KG1 (cell line): Measurements from ENCODE around the gene TOP3A.
"Not testable (repeated sequence)": the region's sequence is repeated elsewhere in the genome, so short reads cannot be mapped to it uniquely, and the experiment has no call there.

Experiments
- DNase-seq: peaks from one replicate; lab custom pipeline; 2025; lab: John Stamatoyannopoulos, UW

TOP3A gene, protein sequence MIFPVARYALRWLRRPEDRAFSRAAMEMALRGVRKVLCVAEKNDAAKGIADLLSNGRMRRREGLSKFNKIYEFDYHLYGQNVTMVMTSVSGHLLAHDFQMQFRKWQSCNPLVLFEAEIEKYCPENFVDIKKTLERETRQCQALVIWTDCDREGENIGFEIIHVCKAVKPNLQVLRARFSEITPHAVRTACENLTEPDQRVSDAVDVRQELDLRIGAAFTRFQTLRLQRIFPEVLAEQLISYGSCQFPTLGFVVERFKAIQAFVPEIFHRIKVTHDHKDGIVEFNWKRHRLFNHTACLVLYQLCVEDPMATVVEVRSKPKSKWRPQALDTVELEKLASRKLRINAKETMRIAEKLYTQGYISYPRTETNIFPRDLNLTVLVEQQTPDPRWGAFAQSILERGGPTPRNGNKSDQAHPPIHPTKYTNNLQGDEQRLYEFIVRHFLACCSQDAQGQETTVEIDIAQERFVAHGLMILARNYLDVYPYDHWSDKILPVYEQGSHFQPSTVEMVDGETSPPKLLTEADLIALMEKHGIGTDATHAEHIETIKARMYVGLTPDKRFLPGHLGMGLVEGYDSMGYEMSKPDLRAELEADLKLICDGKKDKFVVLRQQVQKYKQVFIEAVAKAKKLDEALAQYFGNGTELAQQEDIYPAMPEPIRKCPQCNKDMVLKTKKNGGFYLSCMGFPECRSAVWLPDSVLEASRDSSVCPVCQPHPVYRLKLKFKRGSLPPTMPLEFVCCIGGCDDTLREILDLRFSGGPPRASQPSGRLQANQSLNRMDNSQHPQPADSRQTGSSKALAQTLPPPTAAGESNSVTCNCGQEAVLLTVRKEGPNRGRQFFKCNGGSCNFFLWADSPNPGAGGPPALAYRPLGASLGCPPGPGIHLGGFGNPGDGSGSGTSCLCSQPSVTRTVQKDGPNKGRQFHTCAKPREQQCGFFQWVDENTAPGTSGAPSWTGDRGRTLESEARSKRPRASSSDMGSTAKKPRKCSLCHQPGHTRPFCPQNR

DNA sequence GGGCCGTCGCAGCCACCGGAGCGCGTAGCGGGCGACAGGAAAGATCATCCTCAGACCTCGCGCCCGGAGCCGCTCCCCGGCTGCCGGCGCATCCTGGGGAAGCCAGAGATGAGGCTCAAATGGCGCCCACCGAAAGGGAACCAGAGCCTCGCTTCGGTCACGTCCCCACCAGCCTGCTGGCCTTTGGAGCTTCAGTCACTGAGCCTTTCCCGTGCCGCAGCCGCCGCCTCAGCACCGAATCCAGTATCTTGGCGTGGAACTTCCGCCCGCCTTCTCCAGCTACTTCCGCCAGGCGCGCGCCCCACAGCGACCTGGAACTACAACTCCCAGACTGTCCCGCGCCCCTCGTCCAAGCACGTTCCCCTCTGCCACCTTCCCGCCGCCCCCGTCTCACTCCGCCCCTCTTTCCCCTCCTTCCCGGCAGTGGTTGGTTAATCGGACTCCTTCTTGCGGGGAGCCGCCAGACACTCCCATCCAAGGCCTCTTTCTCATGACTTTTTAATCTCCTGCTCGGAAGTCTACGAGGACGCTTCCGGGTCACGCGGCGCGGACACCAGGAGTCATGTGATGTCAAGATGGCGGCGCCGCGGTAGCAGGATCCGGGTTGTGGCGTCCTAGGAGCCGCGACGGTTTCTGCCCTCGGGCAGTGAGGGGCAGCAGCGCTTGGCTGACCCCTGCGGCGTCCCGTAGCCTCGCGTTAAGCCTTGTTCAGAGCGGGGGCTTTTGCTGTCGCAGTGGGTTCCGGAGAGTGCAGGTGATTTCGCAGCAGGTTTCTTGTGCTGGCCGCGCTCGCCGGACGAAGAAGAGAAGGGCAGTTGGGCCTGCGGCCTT is at the start of gene TOP3A, which contains the start of gene SMCR8:
TSS of gene TOP3A (minus strand) at position 264 of the 831 bp plus-strand sequence. CDS start at position 48, 216 bp downstream.
TSS of gene SMCR8 (plus strand) at position 563 of the 831 bp plus-strand sequence. CDS start 497 bp downstream, outside the sequence.
- peak; percentile 48 for DNase-seq

DNA sequence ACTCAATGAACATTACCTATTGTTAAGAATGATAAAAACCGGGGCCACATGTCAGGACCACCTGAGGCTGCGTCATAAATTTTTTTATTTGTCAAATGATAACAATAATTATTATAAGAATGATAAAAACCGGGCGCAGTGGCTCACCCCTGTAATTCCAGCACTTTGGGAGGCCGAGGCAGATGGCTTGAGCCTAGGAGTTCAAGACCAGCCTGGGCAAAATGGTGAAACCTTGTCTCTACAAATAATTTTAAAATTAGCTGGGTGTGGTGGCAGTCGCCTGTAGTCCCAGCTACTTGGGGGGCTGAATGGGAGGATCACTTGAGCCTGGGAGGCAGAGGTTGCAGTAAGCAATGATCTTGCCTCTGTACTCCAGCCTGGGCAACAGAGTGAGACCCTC is 49.4 kb upstream of the TOP3A start:
- no peak for DNase-seq

DNA sequence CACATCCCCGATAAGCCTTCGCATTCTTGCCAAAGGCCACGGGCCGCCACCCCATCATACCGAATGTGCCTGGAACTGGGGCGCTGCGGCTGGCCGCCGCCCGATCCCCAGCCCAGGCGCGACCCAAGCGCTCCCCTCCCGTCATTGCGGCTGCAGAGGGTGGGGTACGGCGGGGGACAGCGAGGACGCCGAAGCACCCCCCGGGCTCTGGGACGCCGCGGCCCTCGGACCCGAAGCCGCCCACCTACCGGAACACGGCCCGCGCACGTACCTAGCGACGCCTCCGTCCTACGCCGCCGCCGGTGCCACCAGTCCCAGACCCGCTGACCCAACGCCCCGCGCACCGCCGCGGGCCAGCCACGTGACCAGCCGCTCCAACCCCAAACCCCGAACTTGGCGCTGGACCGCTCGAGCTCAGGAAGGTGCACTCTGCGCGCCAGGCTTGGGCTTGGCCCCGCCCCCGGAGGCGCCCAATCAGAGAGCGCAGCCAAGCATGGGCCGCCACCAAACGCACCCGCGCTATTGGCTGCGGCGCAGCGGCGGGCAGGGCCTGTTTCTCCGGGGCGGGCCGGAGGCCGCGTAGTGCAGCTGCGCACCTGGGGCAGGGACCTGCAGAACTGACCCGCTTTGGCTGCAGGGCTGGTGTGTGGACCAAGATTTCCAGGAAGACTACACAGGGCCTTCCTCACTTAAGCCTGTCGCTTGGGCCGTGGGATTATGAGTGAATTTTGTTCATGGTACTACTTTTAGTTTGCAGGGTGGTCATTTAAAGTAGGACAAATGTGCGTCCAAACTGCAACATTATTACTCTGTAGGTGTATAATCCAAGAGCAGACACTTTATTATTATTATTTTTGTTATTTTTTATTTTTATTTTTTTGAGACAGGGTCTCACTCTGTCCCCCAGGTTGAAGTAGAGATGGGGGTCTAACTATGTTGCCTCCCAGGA is 48.6 kb upstream of the TOP3A start, which contains the start of gene SHMT1:
TSS of gene SHMT1 (minus strand) at position 450 of the 949 bp plus-strand sequence. CDS start 7,569 bp downstream, outside the sequence.
- peak; percentile 62 for DNase-seq

DNA sequence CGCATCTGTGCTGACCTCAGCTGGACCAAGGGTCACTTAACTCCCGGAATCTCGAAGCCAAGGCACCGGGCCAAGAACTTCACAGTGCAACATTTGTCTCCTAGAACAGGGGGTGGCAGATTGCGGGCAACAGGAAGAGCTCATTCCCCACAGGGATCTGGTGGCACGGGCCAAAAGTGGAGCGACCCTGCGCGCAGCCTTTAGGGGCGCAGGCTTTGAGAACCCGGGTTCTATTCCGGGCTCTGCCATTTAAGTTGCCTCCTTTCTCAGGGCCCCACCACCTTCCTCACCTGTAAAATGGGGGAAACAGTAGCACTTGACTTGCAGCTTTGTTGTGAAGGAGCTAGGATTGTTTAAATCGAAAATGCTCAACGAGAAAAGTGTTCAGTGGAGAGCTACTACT is 47.9 kb upstream of the TOP3A start:
- no peak for DNase-seq

DNA sequence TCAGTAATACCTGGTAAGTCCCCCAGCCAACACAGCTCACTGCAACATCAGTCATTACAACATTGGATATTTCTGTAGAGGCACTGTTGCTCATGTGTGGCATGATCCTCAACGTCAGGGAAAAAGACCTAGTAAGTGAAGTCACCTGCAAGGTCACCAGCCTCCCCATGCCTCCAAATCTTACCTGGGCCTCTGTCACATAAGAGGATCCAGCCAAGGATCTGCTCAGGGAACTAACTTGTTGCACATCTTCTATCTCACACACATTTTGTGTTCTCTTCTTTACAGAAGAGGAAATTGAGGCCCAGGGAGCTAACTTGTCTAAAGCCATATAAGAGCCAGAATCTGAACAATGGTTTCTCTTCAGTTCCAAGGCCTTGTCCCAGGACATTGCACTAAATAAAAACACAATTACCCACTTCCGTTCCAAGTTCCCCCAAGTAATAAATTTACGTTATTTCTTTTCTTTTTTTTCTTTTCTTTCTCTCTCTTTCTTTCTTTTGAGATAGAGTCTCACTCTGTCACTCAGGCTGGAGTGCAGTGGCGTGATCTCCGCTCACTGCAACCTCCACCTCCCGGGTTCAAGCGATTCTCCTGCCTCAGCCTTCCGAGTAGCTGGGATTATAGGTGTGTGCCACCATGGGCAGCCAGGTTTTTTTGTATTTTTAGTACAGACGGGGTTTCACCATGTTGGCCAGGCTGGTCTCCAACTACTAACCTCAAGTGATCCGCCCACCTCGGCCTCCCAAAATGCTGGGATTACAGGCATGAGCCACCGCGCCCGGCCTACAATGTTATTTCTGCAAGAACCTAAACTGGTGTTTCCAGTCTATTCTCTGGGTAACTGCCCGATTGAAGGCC is 47.3 kb upstream of the TOP3A start:
- no peak for DNase-seq

DNA sequence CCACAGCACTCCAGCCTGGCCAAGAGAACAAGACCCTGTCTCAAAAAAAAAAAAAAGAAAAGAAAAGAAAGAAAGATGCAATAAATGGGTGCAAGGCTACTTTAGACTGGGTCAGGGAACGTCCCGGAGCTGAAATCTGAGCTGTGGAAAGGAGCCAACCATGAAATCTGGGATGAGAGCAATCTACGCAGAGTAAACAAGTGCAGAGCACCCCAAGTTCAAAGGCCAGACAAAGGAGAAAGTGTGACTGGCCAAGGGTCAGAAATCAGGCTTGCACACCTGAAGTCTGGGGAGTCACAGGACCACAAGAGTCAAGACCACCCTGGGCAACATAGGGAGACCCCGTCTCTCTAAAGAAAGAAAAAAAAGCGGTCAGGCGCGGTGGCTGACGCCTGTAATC is 45.7 kb upstream of the TOP3A start:
- DNase-seq = no peak

DNA sequence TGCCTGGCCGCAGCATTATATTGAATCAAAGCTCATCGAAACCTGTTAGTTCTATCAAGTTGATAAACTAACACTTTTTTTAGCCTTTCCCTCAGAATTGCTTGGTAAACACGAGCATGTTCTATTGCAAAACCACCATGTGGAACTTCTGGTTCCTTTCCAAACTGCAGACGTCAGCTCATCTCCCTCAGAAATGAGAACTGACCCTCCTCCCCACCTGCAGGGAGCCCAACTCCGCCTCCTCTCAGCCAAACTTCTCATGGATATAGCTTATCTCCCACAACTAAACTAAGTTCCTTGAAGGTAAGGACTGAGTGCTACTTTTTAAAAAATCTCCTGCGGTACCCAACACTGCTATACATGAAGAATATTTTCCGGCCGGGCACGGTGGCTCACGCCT is 41.8 kb upstream of the TOP3A start:
- no peak for DNase-seq

DNA sequence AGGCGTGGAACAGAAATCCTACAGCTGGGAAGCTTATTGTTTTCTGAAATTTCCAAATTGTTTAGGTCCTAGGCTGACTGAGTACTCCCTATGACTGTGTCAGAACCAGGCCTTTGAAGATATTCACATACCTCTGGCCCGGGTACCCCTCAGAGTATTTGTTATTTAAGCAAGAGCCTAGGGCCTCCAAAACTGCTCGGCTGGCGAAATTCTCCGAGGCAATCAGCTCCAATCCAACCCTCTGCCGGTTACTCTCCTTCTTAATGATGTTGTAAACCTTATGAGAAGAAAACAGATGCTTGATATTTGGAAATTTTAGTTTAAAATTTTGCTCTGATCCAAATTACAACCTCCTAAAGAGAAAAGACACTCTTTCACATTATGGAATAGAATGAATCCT is 38.7 kb upstream of the TOP3A start:
- no peak for DNase-seq

DNA sequence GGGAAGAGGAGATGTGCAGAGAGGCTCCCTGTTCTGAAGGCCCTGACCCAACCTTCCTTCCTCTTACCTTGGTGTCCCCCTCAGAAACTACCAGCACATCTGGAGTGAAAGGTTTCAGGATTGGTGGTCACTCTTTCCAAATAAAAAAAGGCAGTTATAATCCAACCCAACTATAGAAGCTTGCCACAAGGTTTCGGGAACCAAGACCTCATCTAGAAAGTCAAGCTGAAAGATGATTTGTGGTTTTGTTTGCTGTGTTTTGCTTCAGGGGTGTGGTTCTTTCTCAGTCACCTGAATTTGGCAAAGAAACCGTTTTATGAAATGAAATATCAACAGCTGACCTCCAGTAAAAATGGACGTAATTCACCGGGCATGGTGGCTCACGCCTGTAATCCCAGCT is 29.2 kb upstream of the TOP3A start:
- DNase-seq = no peak

DNA sequence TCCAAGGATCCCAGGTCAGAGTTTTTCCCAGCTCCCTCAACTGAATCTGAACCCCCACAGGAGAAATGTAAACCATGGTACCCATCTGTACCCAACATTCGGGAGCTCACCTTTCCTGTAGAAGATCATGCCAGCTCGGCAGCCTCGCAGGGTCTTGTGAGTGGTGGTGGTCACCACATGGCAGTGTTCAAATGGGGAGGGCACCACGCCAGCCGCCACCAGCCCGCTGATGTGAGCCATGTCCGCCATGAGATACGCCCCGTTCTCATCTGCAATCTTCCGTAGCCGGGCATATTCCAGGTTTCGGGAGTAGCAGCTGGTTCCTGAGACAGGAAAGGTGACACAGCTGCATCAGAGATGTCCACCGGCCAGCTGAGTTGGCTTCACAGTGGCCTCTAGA is 25.1 kb upstream of the TOP3A start:
- no peak for DNase-seq

DNA sequence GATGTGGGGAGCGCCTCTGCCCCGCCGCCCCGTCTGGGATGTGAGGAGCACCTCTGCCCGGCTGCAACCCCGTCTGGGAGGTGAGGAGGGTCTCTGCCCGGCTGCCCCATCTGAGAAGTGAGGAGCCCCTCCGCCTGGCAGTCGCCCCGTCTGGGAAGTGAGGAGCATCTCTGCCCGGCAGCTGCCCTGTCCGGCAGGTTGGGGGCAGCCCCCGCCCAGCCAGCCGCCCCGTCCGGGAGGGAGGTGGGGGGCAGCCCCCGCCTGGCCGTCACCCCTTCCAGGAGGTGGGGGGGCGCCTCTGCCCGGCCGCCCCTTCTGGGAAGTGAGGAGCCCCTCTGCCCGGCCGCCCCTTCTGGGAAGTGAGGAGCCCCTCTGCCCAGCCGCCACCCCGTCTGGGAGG is 23.4 kb upstream of the TOP3A start:
- not testable (repeated sequence) for DNase-seq

DNA sequence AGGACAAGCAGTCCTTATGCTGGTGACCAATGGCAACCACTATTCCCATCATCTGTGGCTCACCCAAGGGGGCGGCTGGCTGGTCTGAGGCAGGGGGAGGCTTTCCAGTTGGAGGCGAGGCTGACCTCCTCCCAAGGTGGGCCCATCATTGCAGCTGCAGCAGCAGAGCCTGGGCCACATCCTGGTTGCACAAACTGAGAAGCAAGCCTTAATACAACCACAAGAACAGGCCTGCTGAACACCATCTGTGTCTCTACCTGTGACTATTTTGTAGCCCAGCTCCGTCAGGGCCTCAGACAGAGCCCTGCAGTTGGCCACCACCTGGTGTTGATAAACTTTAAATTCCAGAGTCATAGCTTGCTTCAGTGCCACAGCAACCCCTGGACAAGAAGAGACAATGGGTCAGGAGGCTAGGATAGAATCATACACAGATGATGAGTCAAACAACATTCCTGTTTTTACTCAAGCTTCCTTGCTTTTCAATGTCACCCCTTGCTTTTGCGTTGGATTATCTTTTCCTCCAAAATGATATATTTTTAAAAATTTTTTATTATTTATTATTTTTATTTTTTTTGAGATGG is 18.2 kb upstream of the TOP3A start:
- DNase-seq = no peak

DNA sequence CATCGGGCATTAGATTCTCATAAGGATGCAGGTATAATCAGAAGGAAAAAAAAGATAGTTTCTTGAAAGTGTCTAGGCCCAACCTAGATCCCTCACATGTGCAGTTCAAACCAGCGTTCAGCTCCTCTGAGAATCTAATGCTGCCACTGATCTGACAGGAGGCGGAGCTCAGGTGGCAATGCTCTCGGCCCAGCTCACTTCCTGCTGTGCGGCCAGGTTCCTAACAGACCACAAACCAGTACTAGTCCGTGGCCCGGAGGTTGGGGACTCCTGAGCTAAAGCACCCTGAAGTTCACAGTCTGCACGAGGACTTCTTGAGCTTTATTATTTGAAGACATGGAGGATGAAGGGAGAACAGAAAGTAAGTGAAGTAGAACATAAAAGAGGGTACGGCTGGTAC is 17.1 kb upstream of the TOP3A start:
- no peak for DNase-seq

DNA sequence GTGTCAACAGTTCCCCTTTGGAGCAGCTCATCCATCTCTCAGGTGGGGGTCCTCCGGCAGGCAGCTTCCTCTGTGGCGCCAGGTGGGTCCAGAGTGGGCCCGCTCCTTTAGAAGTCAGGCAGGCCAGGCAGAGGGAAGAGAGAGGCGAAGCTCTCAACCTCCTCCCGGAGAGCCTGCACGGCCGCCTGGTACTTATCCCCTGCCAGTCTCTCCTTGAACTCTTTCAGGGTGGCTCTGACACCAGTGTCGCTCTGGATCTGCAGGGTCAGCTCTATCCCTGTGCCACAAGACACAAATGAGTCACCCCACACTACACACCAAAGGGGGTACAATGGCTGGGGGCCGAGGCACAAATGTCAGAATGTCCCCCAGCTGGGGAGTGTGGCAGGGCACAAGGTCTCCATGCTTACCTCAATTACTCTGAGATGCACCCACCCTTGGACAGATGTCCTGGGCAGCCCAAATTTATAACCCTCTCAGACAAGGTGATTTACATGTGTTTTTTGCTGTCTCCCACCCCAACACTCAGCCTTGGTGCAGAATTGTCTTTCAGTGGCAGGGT is 13.9 kb upstream of the TOP3A start:
- DNase-seq = no peak

DNA sequence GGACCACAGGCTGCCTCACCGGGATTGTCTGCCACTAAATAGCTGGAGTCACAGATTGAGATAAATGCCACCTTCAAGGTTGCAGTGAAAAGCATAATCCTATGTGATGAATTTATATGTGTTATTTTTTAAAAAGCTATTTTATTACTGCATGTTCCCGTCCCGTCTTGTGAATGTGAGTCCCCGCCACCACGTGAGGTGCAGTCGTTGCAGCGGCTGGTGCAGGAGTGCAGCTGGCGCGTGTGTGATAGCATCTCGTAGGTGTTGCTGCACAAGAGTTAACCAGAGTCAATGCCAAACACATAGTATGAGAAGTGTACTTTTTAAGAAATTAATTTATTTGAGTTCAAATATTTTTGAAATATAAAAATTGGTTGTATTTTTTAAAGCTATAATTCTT is 12.8 kb upstream of the TOP3A start:
- DNase-seq = no peak

DNA sequence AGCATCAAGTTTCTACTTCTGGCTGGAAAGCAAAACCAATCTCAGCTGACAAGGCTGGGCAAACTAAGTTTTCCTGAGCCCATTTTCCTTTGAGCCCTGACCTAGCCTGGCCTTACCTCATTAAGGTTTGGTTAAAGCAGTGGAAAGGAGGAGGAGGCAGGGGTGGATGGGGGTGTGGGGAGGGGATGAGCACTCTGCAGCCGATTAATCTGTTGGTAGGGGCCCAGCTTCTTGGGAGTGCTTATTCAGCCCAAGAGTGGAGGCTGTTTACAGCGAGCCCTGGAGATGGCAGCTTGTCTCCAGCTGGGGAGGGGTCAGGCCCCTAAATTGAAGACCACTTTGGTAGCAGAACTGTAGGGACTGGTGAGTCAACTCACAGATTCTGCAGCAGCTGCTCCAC is 12.3 kb upstream of the TOP3A start:
- DNase-seq = no peak

DNA sequence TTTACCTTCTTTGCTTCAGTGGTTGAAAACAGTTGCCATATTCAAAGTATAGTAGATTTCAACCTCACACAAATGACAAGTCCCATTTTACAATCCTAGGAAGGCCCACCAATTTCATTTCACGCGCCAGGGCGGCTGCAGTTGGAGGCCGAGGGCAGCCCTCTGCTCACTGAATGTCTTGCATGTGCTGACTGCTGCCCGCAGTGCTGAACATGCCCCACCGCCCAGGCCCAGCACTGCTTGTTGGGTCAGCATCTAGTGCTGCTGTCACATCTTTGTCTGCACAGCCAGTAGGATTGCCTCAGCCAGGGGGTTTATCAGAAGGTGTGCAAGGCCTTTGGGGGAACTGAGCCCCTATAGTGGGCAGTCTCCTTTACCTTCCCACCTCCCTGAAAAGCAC is 11.8 kb upstream of the TOP3A start:
- no peak for DNase-seq

DNA sequence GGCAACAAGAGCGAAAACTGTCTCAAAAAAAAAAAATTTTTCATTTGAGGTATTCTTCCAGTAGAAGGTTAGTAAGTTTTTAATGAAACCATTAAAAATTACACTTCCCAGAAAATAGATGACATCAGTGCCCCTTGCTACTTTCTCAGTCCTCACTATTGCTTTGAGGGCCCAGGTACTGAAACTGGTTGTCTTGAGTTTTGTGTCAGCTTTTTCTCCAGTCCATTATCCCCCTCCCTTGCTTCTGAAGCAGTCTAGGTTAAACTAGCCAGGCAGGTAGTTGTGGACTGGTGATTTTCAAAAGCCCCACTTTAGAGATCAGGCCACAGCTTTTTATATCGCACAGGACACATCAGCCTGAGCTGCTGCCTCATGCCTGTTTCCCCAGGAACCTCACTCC is 11.2 kb upstream of the TOP3A start:
- no peak for DNase-seq
